Measurements from ENCODE around the gene NDUFB3. TPM values are rescaled to one million over a fixed set of nuclear protein-coding genes. Genes with fewer than 3 reads are reported as not detected.
"Not testable (repeated sequence)": the region's sequence is repeated elsewhere in the genome, so short reads cannot be mapped to it uniquely, and the experiment has no call there.

NDUFB3 gene
- total RNA-seq, 1 experiment from 2014 or later: 140 TPM

GRCh38 chr2:201040867-201041628 lies 30.8 kb upstream of the NDUFB3 start:
- no peak overlapping the region for H3K4me3 Mint-ChIP-seq (ENCODE audit: low read depth, unreplicated experiment)
- H3K36me3 Mint-ChIP-seq (ENCODE audit: insufficient read depth, unreplicated experiment): peaks cover 19% of the 10 kb centered on the region
- no peak for TF ChIP-seq CTCF (IDR thresholded peaks at IDR 0.05; ENCODE audit: unreplicated experiment)
- H3K27me3 Mint-ChIP-seq (ENCODE audit: unreplicated experiment): no peaks in the 10 kb centered on the region
- intact Hi-C loops (cut with micrococcal nuclease; ENCODE audit: unreplicated experiment): no loop called here
- H3K4me1 Mint-ChIP-seq (ENCODE audit: low read depth, unreplicated experiment): peaks cover 10% of the 10 kb centered on the region
- CTCF ChIA-PET: interaction anchor here (0.6 to 0.7 kb wide), 2 partner anchors 45 to 97 kb away, joined by 3 read pairs; no protein-coding TSS in a partner anchor
- DNase-seq: no peak
- no TSS peak for BruUV-seq (replicated peaks)
- no peak overlapping the region for H3K27ac Mint-ChIP-seq (ENCODE audit: unreplicated experiment)
- H3K9me3 Mint-ChIP-seq (ENCODE audit: low read depth, unreplicated experiment): no peaks in the 10 kb centered on the region

- intact Hi-C loops (cut with micrococcal nuclease; ENCODE audit: unreplicated experiment); H3K4me3 Mint-ChIP-seq (ENCODE audit: low read depth, unreplicated experiment); H3K27me3 Mint-ChIP-seq (ENCODE audit: unreplicated experiment); DNase-seq; CTCF ChIA-PET; H3K27ac Mint-ChIP-seq (ENCODE audit: unreplicated experiment); H3K9me3 Mint-ChIP-seq (ENCODE audit: low read depth, unreplicated experiment); BruUV-seq (replicated peaks): not testable (repeated sequence)
- peaks cover 19% of the 10 kb centered on the region for H3K36me3 Mint-ChIP-seq (ENCODE audit: insufficient read depth, unreplicated experiment)
- peaks cover 20% of the 10 kb centered on the region for H3K4me1 Mint-ChIP-seq (ENCODE audit: low read depth, unreplicated experiment)
These were observed 29.4 kb upstream of the NDUFB3 start for GRCh38 chr2:201042451-201042850.

- H3K36me3 Mint-ChIP-seq (ENCODE audit: insufficient read depth, unreplicated experiment): peaks cover 19% of the 10 kb centered on the region
- H3K4me3 Mint-ChIP-seq (ENCODE audit: low read depth, unreplicated experiment); H3K9me3 Mint-ChIP-seq (ENCODE audit: low read depth, unreplicated experiment); BruUV-seq (replicated peaks); H3K27me3 Mint-ChIP-seq (ENCODE audit: unreplicated experiment); DNase-seq; intact Hi-C loops (cut with micrococcal nuclease; ENCODE audit: unreplicated experiment); H3K27ac Mint-ChIP-seq (ENCODE audit: unreplicated experiment); CTCF ChIA-PET: not testable (repeated sequence)
- H3K4me1 Mint-ChIP-seq (ENCODE audit: low read depth, unreplicated experiment): peaks cover 20% of the 10 kb centered on the region
These were observed 28.8 kb upstream of the NDUFB3 start for GRCh38 chr2:201043050-201043449.

- no TSS peak for BruUV-seq (replicated peaks)
- peaks cover 30% of the 10 kb centered on the region for H3K36me3 Mint-ChIP-seq (ENCODE audit: insufficient read depth, unreplicated experiment)
- no peak for TF ChIP-seq CTCF (IDR thresholded peaks at IDR 0.05; ENCODE audit: unreplicated experiment)
- no peak overlapping the region for H3K27ac Mint-ChIP-seq (ENCODE audit: unreplicated experiment)
- DNase-seq: no peak
- H3K9me3 Mint-ChIP-seq (ENCODE audit: low read depth, unreplicated experiment): peaks cover 3% of the 10 kb centered on the region
- intact Hi-C loops (cut with micrococcal nuclease; ENCODE audit: unreplicated experiment): no loop called here
- H3K4me1 Mint-ChIP-seq (ENCODE audit: low read depth, unreplicated experiment): peaks cover 10% of the 10 kb centered on the region
- CTCF ChIA-PET: no interaction called here
- no peak overlapping the region for H3K4me3 Mint-ChIP-seq (ENCODE audit: low read depth, unreplicated experiment)
- H3K27me3 Mint-ChIP-seq (ENCODE audit: unreplicated experiment): no peaks in the 10 kb centered on the region
These were observed 24.9 kb upstream of the NDUFB3 start for GRCh38 chr2:201046881-201047280.

- H3K4me1 Mint-ChIP-seq (ENCODE audit: low read depth, unreplicated experiment): peaks cover 10% of the 10 kb centered on the region
- H3K9me3 Mint-ChIP-seq (ENCODE audit: low read depth, unreplicated experiment): peaks cover 3% of the 10 kb centered on the region
- H3K4me3 Mint-ChIP-seq (ENCODE audit: low read depth, unreplicated experiment): no peak overlapping the region
- no peak for TF ChIP-seq CTCF (IDR thresholded peaks at IDR 0.05; ENCODE audit: unreplicated experiment)
- no TSS peak for BruUV-seq (replicated peaks)
- no peaks in the 10 kb centered on the region for H3K27me3 Mint-ChIP-seq (ENCODE audit: unreplicated experiment)
- no peak for DNase-seq
- no peak overlapping the region for H3K27ac Mint-ChIP-seq (ENCODE audit: unreplicated experiment)
- peaks cover 12% of the 10 kb centered on the region for H3K36me3 Mint-ChIP-seq (ENCODE audit: insufficient read depth, unreplicated experiment)
- intact Hi-C loops (cut with micrococcal nuclease; ENCODE audit: unreplicated experiment): no loop called here
- CTCF ChIA-PET: no interaction called here
These were observed 22.3 kb upstream of the NDUFB3 start for GRCh38 chr2:201049455-201049854.
